HS-27A (cell line): Measurements from ENCODE around the gene B3GAT2.

Experiments used
- DNase-seq: peaks from one replicate; pipeline ENCODE4 v3.0.0-alpha.2; 2012; ENCODE audit warnings: low read depth, missing footprints

B3GAT2 gene

DNA sequence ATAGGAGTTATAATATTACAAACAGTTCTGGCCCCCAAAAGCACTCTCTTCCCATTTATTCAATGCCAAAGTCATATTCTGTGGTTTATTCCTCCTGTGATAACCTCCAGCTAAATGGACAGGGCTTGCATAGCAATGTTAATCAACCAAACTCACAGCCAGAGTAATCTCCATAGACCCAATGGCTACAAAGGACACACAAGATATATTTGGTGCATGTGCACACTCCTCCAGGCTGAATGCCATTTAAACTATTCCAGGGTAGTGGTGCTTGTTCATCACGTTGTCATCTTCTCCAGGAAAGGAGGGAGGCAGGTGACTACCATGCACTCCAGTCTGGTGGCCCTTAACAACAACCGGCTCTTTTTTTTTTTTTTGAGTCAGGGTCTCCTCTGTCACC lies 56.8 kb downstream of the B3GAT2 start:
- DNase-seq: no peak

DNA sequence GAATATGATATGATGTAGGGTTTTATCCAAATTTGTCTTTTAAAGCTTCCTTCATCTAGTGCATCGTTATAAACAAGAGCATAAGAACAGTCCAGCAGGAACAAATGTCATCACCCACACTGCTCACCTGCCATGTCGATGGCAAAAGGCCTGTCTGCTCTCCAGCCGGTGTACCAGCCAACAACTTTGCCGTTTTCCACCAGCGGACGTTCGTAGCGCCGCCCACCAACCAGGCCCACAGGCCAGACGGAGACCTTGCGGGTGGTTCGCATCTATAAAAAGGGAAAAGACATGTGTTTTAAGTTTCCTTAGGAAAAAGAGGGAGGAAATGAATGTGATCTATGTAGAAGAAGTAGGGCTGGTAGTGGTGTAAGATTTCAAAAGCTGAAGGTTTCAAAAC lies 62.9 kb downstream of the B3GAT2 start:
- DNase-seq: no peak

DNA sequence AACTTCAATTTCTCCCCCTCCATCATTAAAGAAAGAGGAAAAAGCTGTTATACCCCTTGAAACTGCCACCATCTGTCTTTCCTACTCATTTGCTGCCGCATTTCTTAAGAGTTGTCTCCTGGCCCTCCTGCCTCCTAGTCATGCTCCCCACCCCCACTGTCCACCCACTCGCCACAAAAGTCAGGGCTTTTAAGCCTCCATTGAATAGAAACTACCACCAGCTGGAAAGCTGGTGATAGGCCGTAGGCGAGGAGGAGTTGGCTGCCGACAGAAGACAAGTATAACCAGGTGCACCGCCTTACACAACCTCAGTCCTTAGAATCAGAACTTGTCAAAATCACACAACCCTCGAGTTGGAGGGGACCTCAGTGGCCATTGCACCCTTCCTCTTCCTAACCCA lies 67.6 kb downstream of the B3GAT2 start:
- no peak for DNase-seq

DNA sequence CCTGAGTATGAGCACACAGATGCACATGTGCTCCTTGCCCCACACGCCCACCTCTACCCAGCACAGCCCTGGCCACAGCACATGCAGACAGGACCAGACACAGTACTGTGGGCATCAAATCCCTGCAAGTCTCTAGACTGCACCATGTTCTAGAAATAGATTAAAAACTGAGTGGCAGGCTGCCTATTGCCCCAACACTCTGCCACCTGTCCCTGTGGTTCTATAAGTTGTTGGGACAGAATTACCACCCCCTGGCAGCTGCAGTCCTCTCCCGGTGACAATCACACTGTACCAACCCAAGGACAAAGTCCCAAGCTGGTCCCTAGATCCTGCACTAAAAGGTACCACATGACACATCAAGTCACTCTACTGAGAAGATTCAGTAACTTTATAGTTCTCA lies 70.2 kb downstream of the B3GAT2 start:
- no peak for DNase-seq

DNA sequence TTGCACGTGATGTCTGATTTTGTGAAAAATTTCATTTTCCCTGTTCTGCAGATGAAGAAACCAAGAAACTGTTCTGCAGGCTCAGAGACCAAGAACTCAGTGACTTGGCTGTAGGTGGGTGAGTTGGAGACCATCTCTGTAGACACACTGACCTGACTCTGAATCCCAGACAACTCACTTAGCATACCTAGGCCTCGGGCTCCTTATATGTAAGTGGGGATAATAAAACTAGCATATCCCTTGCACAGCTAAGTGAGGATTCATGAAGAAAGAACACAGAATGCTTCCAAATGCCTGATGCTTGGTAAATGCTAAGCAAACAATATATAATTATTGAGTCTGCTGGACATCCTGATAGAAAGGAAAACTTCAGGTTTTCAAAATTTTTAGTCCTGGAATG lies 70.8 kb downstream of the B3GAT2 start:
- DNase-seq: no peak

DNA sequence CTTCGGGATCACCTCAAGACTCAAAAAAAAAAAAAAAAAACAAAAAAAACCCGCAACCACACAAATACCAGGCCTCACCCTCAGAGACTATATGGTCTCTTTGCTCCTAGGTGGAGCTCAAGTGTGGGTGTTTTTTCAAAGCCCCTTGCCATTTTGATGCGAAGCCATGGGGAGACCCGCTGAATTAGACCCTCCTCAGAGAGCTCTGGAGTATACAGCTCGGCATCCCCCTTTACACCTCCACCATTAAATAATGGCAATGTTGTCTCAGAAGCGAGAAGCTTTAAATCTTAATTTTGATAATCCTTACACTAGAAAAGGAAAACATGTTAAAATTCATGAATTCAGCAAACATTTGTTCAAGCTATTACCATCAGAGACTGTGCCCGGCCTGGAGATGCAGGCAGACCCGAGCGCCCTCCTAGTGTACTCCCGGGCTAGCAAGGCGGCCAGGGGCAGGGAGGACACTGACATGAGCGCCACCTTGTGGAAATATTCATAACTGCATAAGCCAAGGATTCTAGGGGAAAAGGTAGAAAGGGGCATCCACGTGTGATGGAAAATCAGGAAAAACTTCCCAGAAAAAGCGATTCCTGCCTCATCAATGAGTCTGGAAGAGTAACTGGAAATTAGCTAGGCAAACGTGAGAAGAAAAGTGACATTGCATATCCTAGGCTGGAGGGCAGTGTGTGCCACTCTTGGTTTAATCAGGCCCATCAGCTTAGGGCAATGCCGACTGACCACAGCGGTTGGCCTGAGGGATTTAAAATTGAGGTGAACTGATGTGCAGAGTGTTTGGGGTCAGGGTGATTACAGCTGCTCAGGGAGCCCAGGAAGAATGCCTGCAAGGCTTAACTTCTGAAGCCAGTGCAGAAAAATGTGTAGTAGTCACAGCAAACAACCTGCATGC lies 72.5 kb downstream of the B3GAT2 start:
- no peak for DNase-seq

DNA sequence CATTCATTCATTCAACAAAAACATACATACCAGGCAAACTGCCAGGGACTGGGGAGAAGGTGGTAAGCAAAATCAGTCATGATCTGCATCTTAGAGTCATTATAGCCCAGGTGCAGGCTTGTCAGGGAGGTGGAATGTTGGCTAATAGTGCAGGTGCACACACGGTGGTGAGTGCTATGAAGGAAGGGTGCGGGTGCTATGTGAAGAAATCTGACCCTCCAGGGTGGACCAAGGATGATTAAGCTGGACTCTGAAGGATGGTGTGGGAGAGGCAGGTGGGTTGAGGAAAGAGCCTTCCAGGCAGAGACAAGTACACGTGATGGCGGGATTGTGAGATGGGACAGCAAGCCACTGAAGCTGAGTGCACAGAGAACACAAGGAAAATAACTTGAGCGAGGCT lies 77.4 kb downstream of the B3GAT2 start:
- DNase-seq: no peak

DNA sequence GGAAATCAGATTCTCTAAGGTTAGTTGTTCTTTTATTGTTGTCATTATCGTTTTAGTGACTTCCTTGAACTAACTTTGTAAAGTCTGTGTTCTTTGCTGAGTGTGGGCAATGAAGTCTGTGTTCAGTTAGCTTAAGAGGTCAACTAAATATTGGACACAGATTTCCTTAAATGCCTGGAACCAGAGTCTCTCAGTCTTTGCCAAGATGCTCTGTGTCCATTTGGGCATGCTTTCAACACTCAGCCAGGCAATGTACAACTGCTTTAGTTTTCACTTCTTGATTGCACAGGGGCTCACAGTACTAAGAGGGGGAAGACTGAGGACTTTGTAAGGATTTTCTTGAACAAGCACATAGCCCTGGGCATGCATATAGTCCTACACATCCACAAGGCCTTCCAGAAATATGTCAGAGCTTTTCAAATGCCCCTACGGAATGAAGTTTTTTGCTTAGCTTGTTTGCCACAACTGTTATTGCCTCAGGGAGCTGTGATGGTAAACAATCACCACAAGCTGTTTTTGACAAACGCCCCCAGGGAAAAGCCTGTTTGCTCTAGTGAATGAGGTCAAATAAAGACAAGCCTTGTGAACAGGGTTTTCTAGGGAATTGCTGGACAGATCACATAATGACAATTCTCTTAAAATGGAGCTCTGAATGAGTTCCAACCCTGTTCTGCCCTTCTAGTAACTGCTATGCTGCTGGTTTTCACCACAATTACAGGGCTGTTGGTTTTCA lies 82.5 kb downstream of the B3GAT2 start:
- DNase-seq: no peak

DNA sequence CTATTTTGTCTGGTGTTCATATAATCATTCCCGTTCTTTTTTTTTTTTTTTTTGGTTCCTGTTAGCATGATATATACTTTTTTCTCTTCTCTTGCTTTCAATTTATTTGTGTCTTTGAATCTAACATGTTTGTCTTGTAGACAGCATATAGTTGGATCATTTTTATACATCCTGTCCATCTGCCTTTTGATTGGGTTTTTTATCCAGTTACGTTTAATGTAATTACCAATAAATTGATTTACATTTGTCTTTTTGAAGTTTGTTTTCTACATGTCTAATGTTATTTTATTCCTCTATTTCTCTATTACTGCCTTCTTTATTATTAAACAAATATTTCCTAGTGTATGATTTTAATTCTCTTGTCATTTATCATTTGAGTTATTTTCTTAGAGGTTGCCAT lies 84.4 kb downstream of the B3GAT2 start:
- DNase-seq: no peak

DNA sequence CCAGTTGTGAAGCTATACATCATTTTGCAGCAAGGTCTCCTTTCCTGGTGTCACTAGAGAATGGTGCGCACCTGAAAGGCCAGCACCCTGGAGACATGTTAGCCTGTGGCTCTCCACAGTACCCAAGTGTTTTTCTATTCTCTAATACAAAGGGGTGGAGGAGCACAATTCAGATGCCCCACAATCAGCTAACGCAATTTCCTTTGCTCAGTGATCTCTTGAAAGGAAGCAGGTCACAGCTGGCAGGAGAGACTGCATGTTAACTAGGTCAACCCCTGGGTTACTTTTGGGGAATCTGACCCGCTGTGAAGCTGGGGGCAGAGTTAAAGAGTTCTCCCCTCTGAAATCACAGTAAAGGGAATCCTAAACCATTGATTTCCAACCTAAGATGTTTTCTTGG lies 92.5 kb downstream of the B3GAT2 start:
- DNase-seq: no peak

DNA sequence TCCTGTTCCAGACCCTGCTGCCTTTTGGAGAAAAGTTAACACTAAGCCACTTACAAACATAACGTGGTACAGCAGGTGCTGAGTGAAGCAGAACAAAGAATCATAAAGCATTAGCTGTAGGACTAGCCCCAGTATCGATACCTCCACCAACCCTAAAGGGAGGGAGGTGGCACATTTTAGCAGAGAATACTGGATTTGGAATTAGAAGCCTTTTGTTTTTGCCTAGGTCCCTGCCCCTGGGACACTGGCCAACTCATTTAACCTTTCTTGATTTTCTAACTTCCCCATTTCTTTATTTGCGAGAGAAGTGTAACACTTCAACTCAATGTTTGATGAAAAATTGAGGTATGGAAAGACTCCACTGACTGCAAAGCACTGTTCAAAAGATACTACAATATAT lies 93.5 kb downstream of the B3GAT2 start:
- DNase-seq: no peak

DNA sequence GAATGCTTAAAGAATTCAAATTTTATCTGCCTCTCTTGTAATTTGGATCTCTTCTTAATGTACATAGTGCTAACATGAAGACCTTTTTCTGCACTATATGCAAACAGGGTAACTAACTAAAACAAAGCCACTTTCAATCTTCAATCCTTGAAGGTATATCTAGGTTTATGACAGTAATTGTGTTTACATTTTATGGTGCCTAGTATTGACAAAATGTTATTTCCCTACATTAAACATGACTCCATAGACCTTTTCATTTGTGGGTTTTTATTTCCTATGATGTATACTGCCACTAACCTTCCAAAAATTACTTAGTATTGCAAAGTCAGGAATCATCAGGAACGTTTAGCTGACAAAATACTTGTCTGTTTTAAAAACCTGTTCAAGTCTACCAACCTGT lies 95.9 kb downstream of the B3GAT2 start:
- DNase-seq: no peak

DNA sequence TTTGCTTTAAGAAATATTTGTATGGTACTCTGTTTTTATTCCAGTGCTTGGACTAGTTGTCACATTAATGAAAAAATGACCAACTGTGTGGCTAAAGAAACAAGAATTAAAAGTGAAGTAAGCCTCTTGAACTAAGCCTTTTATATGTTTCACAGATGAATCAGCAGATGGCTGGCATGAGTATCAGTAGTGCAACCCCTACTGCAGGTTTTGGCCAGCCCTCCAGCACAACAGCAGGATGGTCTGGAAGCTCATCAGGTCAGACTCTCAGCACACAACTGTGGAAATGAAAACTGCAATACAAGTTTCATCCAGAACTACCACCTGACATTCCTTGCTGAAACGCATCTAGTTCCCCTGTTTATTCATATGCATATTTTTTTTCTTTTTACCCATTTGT lies 96.8 kb downstream of the B3GAT2 start:
- no peak for DNase-seq

DNA sequence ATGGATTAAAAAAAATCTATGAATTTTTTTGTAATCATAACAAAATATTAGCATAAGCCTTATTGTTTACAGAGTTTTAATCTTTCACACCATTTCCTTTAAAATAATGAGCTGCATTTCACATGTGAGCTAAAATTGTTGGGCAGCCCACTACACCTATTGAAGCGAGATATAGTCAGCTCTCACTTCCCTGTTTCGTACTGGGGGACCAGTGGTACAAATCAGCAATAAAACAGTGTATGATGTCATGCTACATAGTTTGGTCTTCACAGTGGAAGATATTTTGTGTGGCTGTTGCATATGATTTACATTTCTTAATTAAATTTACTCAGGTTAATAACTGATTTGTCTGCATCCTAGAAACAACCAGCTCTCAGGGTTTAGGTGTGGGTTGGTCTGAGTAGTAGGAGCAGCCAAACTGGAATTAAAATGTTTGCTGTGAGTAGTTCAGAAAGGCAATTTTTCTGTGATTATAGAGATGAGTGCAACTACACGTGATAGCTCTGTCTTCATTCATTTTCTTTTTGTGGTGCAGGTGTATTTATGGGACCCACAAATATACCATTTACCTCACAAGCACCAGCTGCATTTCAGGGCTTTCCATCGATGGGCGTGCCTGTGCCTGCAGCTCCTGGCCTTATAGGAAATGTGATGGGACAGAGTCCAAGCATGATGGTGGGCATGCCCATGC lies 99.3 kb downstream of the B3GAT2 start:
- DNase-seq: no peak

DNA sequence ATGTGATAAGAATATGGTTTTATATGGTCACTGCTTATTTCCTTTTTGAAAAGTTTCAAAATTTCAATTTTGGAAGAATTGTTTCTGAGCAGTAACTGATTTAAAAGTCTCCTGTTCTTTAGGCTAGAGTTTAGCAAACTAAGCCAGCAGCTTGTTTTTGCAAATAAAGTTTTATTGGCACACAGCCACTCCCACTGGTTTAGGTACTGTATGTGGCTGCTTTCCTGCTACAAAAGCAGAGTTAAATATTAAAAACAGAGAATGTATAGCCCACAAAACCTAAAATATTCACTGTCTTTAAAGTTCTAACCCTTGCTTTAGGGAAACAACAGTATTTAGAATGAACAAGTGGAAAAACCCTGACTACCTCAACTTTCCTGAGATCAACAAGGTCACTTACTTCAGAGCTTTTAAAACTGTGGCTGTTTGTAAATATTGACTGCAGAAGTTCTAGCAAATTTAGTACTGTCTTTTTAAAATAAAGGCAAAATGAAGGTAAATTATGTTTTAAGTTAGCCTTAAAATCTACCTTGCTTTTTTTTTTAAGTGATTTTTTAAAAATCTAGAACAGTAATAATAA lies 104.1 kb downstream of the B3GAT2 start:
- DNase-seq: no peak

DNA sequence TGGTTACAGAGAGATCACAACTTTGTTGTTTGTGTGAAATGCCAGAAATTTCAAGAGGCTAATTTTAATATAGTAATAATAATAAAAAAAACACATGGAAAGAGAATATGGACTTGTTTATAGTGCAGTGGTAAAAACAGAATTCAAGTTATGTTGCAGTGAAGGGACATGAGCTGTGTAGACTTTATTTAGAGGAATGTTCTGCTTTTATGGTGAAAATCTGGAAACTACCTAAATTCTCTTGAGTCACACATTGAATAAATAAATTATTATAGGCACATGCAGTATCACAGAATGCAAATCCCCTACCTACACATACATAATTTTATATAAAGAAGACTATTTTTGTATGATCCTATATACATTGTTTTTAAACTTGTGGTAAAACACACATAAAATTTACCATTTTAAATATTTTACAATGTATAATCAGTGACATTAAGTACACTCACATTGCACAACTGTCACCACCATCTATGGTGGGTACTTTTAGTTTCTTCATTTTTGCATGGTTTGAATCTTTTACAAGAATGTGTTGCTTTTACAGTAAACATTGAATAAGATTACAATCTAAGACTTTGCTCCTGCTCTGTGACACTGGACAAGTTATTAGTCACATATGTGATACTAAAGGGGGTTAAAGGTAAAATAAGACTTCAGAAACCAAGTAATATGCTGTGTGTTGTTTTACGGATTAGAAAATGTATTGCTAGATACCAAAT lies 107.4 kb downstream of the B3GAT2 start:
- no peak for DNase-seq

DNA sequence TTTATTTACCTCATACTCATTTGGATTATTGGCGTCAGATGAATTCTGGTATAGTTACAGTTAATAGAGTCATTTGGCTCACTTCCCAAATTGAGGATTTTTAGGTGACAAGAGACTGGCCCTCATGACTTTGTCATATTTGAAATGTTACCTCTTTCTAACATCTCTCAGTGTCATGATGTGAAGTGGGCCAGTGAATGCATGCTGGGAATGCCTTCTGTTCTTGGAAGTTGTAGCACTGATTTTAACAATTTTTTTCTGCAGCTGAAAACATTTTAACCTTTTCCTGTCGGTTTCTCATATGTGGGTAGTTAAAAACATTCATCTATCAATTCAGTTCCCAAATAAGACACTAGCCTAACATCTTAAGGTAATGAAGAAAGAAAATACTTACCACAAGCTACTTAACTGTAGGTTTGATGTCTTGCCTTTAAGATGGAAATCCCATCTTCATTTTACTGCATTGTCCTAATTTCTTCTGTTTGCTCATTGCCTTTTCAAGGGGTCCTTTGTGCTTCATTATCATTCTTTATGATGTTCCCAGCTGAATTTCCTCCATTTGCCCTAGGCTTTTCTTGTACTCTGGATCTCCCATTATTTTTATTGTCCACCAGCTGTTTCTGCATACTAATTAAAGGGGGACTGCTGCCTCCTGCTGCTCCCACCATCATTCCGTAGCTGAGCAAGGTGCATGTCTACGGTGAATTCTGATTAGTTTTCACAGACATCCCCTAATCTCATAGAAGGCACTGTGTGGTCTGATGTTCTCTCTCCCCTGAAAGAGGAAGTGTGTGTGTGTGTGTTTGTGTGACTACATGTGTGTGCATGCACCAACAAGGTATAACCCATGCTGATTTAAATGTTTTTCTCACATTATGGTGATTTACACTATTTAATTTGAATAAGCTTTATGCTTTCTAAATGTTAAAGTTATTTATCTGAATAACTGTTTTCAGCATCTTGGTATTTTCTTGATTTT lies 109.5 kb downstream of the B3GAT2 start:
- no peak for DNase-seq

DNA sequence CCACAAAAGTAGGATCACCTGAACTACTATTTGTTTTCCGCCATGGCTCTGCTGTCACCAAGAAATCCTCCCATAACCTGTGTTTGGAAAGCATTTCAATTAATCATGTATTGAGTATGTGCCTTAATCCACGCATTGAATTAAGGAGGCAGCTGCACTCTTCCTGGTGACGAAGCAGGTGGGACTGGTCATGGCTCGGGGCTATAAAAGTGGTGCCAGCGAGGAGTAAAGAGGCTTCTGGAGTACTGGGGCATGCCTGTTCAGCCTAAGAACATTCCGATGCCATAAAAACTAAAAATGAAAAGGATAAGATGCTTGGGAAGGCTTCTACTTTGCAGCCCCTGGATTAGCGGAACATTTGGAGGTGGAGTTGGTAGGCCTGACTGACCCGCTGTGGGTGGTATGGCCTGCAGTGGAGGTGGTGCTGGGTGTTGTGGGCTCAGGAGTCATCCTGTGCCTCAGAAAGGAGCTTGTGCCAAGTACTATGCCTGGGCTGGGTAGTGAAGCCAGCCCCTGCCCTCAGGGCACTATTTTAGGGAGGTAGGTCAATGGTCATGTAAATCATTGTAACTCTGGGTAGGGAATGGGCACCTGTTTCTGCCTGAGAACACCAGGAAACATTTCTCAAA lies 110.5 kb downstream of the B3GAT2 start:
- DNase-seq: no peak

DNA sequence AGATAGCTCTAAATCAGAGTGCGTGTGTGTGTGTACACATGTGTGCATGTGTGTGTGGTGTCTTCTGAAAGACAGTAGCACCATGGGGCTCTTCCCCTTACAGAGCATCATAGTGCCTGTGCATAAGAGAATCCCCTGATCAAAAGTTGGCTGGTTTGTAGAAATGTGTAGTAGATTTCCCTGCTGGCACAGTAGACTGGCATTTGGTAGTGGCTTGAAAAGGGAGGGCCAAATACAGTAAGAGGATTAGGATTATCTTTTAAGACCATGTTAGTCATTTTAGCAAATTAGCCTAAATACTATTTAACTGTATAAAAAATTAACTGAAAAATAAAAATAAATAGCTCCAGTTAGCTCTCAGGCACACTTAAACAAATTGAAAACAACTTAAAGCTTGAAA lies 112.6 kb downstream of the B3GAT2 start:
- DNase-seq: no peak

DNA sequence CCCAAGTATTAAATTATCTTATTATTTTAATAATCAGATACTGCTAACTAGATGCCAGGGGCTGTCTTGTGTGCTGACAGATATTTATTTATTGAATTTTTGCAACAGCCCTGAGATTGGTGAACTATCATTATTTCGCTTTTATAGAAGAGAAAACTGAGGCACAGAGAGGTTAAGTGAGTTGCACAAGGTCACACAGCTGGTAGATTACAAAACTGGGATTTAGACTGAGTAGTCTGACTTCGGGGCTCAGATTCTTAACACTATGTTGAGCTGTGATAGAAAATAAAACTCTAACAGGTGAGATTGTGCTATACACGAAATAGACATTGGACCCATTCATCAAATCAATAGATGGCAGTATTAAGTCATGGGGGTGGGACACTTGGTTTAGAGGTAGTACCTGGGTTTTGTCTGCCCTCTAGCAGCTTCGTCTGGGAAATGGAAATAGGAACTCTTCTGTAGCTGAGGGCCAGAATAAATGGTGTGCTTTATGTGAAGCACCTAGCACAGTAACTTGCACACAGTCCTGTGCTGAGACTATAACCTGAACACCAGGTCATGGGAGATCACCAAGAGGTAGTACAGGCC lies 113.4 kb downstream of the B3GAT2 start:
- DNase-seq: no peak
